HepG2 (cell line): Measurements from ENCODE around the gene DIAPH1. TPM values are rescaled to one million over a fixed set of nuclear protein-coding genes. Genes with fewer than 3 reads are reported as not detected.

Experiments
- ATAC-seq: fragments of 200-7000 bp; cut with Tn5 transposase; 3 replicates; pipeline ENCODE4 v1.9.1; 2020; ENCODE audit warnings: mild to moderate bottlenecking, moderate library complexity
- BruUV-seq: library from RNA; stranded (reverse); fragments of 400-500 nt; replicated peaks from 2 replicates; lab custom pipeline; 2021; lab: Mats Ljungman, UMichigan
- CTCF ChIA-PET: fragments of 300-600 bp; formaldehyde crosslinking; extraction: SDS; loops from one replicate; lab custom pipeline; 2021; ENCODE audit warnings: low total read pairs, inconsistent platforms, low intra/inter-chr PET ratio; lab: Yijun Ruan, JAX
- POLR2A ChIA-PET: fragments of 350-600 bp; sonication (Branson Sonifier 250); formaldehyde crosslinking; loops from one replicate; lab custom pipeline; 2020; ENCODE audit warnings: antibody characterized with exemption, inconsistent platforms; lab: Yijun Ruan, JAX
- DNase-seq: peaks from one replicate; pipeline ENCODE4 v3.0.0-alpha.2; 2015; ENCODE audit warnings: low spot score
- FAIRE-seq: peaks from 3 replicates; lab custom pipeline; 2011; peaks lifted over from hg19 to GRCh38; lab: Jason Lieb, UNC
- H2AFZ ChIP-seq: one replicate; pipeline ENCODE4 v1.6.1; 2011; ENCODE audit warnings: low read length, inconsistent platforms
- H3K27ac ChIP-seq: fragments of 300-600 bp; 3 replicates; pipeline ENCODE4 v1.8.0; 2011; ENCODE audit warnings: mixed run types, mild to moderate bottlenecking, mixed read lengths, low read length, inconsistent platforms; ENCODE audit not compliant: insufficient read depth; ENCODE audit errors: extremely low read length
- H3K27me3 ChIP-seq, 2 experiments: fragments of 200-600 bp in 1 of 2; 2 replicates in 1 of 2; 3 replicates in 1 of 2; pipeline versions ENCODE4 v1.6.0 to v1.8.0; 2011; ENCODE audit warnings: low read length in 2 of 2, mild to moderate bottlenecking in 2 of 2, moderate library complexity in 2 of 2, inconsistent platforms in 1 of 2; ENCODE audit not compliant: insufficient read depth in 2 of 2, control insufficient read depth in 1 of 2
- H3K36me3 ChIP-seq, 2 experiments: fragments of 200-600 bp in 1 of 2; replicated peaks in 1 of 2; 2 replicates in 1 of 2; 3 replicates in 1 of 2; pipeline versions ENCODE4 v1.5.1 to v1.8.0; 2011; ENCODE audit warnings: low read length in 2 of 2, inconsistent platforms in 1 of 2; ENCODE audit not compliant: insufficient read depth in 2 of 2, control insufficient read depth in 1 of 2
- H3K4me1 ChIP-seq: 2 replicates; pipeline ENCODE4 v1.5.1; 2012; ENCODE audit warnings: low read length, inconsistent platforms; ENCODE audit not compliant: insufficient read depth
- H3K4me2 ChIP-seq: 2 replicates; pipeline ENCODE4 v1.6.0; 2011; ENCODE audit warnings: low read depth, low read length, inconsistent platforms
- H3K4me3 ChIP-seq, 3 experiments: fragments of 200-600 bp in 1 of 3; sonication (generic), shearing (Covaris generic) in 1 of 3; replicated peaks in 1 of 3; 2 replicates each; pipeline ENCODE4 v1.5.1; 2011 to 2016; ENCODE audit warnings: low read length in 3 of 3, inconsistent platforms in 2 of 3, low read depth in 2 of 3, mild to moderate bottlenecking in 2 of 3, control low read depth in 1 of 3, mixed read lengths in 1 of 3; ENCODE audit not compliant: insufficient read depth in 1 of 3
- H3K79me2 ChIP-seq: one replicate; pipeline ENCODE4 v1.6.1; 2011; ENCODE audit warnings: low read length, inconsistent platforms; ENCODE audit not compliant: insufficient read depth
- H3K9ac ChIP-seq: 2 replicates; pipeline ENCODE4 v1.6.0; 2011; ENCODE audit warnings: mild to moderate bottlenecking, low read depth, low read length, inconsistent platforms; ENCODE audit not compliant: insufficient read depth
- H3K9me3 ChIP-seq: 2 replicates; pipeline ENCODE4 v1.5.1; 2012; ENCODE audit warnings: mild to moderate bottlenecking, low read length
- H4K20me1 ChIP-seq: 2 replicates; pipeline ENCODE4 v1.6.0; 2011; ENCODE audit warnings: inconsistent platforms, mild to moderate bottlenecking, low read length, moderate library complexity; ENCODE audit not compliant: insufficient read depth
- AKNA ChIP-seq: sonication (generic); formaldehyde crosslinking; IDR thresholded peaks from 2 replicates; pipeline ENCODE4 v1.4.0; 2020; ENCODE audit warnings: missing genetic modification reagents, borderline replicate concordance
- ERF ChIP-seq: IDR thresholded peaks from 2 replicates; pipeline ENCODE4 v1.6.1; 2018; ENCODE audit warnings: missing biosample characterization, missing genetic modification reagents
- KDM5A ChIP-seq: fragments of 200-600 bp; sonication (generic); IDR thresholded peaks from 2 replicates; pipeline ENCODE4 v1.7.0; 2018; ENCODE audit warnings: antibody characterized with exemption, mild to moderate bottlenecking, low read length, borderline replicate concordance
- PBX2 ChIP-seq: IDR thresholded peaks from 2 replicates; pipeline ENCODE4 v1.6.1; 2016; ENCODE audit warnings: control low read depth
- RAD21 ChIP-seq: fragments of 450-650 bp; formaldehyde crosslinking; IDR thresholded peaks from 2 replicates; pipeline ENCODE4 v1.5.0; 2020; ENCODE audit warnings: mild to moderate bottlenecking
- TERF1 ChIP-seq: sonication (generic); formaldehyde crosslinking; IDR thresholded peaks from 2 replicates; pipeline ENCODE4 v1.8.0; 2022; ENCODE audit warnings: mild to moderate bottlenecking, missing genetic modification reagents, moderate library complexity
- ZBTB7B ChIP-seq: sonication (generic); formaldehyde crosslinking; IDR thresholded peaks from 2 replicates; pipeline ENCODE4 v1.4.0; 2020; ENCODE audit warnings: missing genetic modification reagents
- ZMYM2 ChIP-seq: sonication (generic); formaldehyde crosslinking; IDR thresholded peaks from 2 replicates; pipeline ENCODE4 v1.8.0; 2022; ENCODE audit warnings: mild to moderate bottlenecking, missing genetic modification reagents
- ZNF160 ChIP-seq: sonication (generic); formaldehyde crosslinking; IDR thresholded peaks from 2 replicates; pipeline ENCODE4 v1.8.0; 2022; ENCODE audit warnings: mild to moderate bottlenecking, inconsistent platforms, missing genetic modification reagents
- ZNF296 ChIP-seq: sonication (generic); formaldehyde crosslinking; conservative IDR thresholded peaks from 2 replicates; pipeline ENCODE4 v1.5.0; 2020; ENCODE audit warnings: mild to moderate bottlenecking, missing genetic modification reagents
- ZNF546 ChIP-seq: sonication (generic); formaldehyde crosslinking; conservative IDR thresholded peaks from 2 replicates; pipeline ENCODE4 v1.8.1; 2023; ENCODE audit warnings: mild to moderate bottlenecking, missing genetic modification reagents
- ZNF670 ChIP-seq: sonication (generic); formaldehyde crosslinking; IDR thresholded peaks from 2 replicates; pipeline ENCODE4 v1.8.0; 2022; ENCODE audit warnings: mild to moderate bottlenecking, missing genetic modification reagents, borderline replicate concordance
- WGBS: methylation state at CpG from one replicate; pipeline ENCODE4 v1.1.6; 2017; ENCODE audit warnings: low lambda C conversion rate; 5-methylcytosine and 5-hydroxymethylcytosine counted together
- in situ Hi-C: cut with HindIII; loops from 2 replicates; pipeline ENCODE4 v1.10.0; 2017; ENCODE audit warnings: low pct_unique_long_range_greater_than_20kb; ENCODE audit not compliant: extremely low pct_ligation_motif_present
- intact Hi-C: fragments of 100-400 bp; cut with micrococcal nuclease; formaldehyde crosslinking; loops from one replicate; pipeline ENCODE4 v1.10.0; 2022; ENCODE audit not compliant: unreplicated experiment
- polyA plus RNA-seq, 8 experiments: library from polyadenylated mRNA; depleted of rRNA in 3 of 8; stranded (reverse) in 7 of 8; unstranded in 1 of 8; fragments of >200 nt; fragmentation: Illumina TruSeq in 4 of 8; extraction: Trizol in 4 of 8; gene quantifications; 2 replicates each; pipeline versions ENCODE4 v1.2.1 to v1.2.3, GENCODE V29; 2011 to 2016; ENCODE audit warnings: low read depth in 4 of 8, missing spikeins in 1 of 8, mixed read lengths in 1 of 8; ENCODE audit not compliant: insufficient read depth in 1 of 8
- total RNA-seq, 5 experiments: library from RNA; depleted of rRNA; stranded (reverse); fragments of >200 nt; fragmentation: Illumina TruSeq; extraction: Trizol; gene quantifications; 2 replicates each; pipeline ENCODE4 v1.2.3, GENCODE V29; 2016; ENCODE audit warnings: low read depth in 1 of 5

The DIAPH1 gene
- total and polyA plus RNA-seq, 2 of the 13 experiments (the other 11 are each of a cell fraction or from before 2014, with no cell fraction given): 25.1 to 33.9 TPM

- H3K9me3 ChIP-seq: no peaks in the 10 kb centered on the region
- no peak overlapping the region for H3K9ac ChIP-seq
- H3K4me3 ChIP-seq: no peak overlapping the region
- H3K4me1 ChIP-seq: no peaks in the 10 kb centered on the region
- no peaks in the 10 kb centered on the region for H3K27me3 ChIP-seq
- TF ChIP-seq KDM5A: no peak
- TF ChIP-seq TERF1 (CRISPR knock-in tag): no peak
- TF ChIP-seq PBX2 (CRISPR knock-in tag): no peak
- no peak for TF ChIP-seq ZBTB7B (CRISPR knock-in tag)
- TF ChIP-seq RAD21: no peak
- no peak for TF ChIP-seq ZMYM2 (CRISPR knock-in tag)
- no peak for TF ChIP-seq AKNA (CRISPR knock-in tag)
- no peak for TF ChIP-seq ZNF546
- no peak for TF ChIP-seq ZNF296
- TF ChIP-seq ERF (CRISPR knock-in tag): no peak
- no peak for TF ChIP-seq ZNF670 (CRISPR knock-in tag)
- no peak for TF ChIP-seq ZNF160 (CRISPR knock-in tag)
- TF ChIP-seq, all 625 proteins: peak for 0
- intact Hi-C loops (no loop called here), in situ Hi-C loops (no loop called here)
- H2AFZ ChIP-seq: no peak overlapping the region
- CTCF ChIA-PET: no interaction called here
- H3K36me3 ChIP-seq: peaks cover 21 to 68% of the 10 kb centered on the region in 2 experiments
- DNase-seq: no peak
- no peak overlapping the region for H3K27ac ChIP-seq
- POLR2A ChIA-PET: no interaction called here
- no peaks in the 10 kb centered on the region for H3K79me2 ChIP-seq
- BruUV-seq: no TSS peak
- no peaks in the 10 kb centered on the region for H4K20me1 ChIP-seq
- 96% methylated on average over 4 of the region's 4 CpGs for WGBS
- no peak for ATAC-seq
- FAIRE-seq: no peak
- H3K4me2 ChIP-seq: no peak overlapping the region
Observed at GRCh38 chr5:141573489-141574121, 45.2 kb downstream of the DIAPH1 start.
